ENCODE measurements around the gene RAB42. TPM values are rescaled to one million over a fixed set of nuclear protein-coding genes. Genes with fewer than 3 reads are reported as not detected.

The RAB42 gene
- total and polyA plus RNA-seq, 10 of the 15 experiments (the other 5 are each of a cell fraction or from before 2014, with no cell fraction given), result 0.16 to 4.5 (median 0.49) TPM

GRCh38 chr1:28592321-28593071 is 431 bp downstream of the RAB42 start (continued):
- TF ChIP-seq ZBTB33 (IDR thresholded peaks at IDR 0.05) (no peak), ZNF687 (IDR thresholded peaks at IDR 0.05) (peak; percentile 63; the same call in 1 of the 2 replicates), POLR2AphosphoS5 (IDR thresholded peaks at IDR 0.05; ENCODE audit: low read length) (no peak), EZH2 (IDR thresholded peaks at IDR 0.05; ENCODE audit: borderline replicate concordance, control insufficient read depth, low read depth, low read length) (no peak), BHLHE40 (IDR thresholded peaks at IDR 0.05; ENCODE audit: borderline replicate concordance in 1 of 2, low read depth in 2 of 2, low read length in 1 of 2) (peak in 1 of 2 experiments; percentile 40; a peak in 1 of 4 replicates), ZNF384 (IDR thresholded peaks at IDR 0.05; ENCODE audit: borderline replicate concordance, low read depth, low read length) (no peak), CREM (IDR thresholded peaks at IDR 0.05; ENCODE audit: low read depth) (no peak), ASH2L (IDR thresholded peaks at IDR 0.05; ENCODE audit: borderline replicate concordance, low read depth) (no peak), NKRF (conservative IDR thresholded peaks at IDR 0.05) (no peak; the same call in 1 of the 2 replicates), KAT2A (conservative IDR thresholded peaks at IDR 0.05; ENCODE audit: control insufficient read depth, low read depth, low read length) (no peak), IRF4 (IDR thresholded peaks at IDR 0.05; ENCODE audit: low read depth, low read length) (no peak), RUNX3 (IDR thresholded peaks at IDR 0.05; ENCODE audit: low read length) (no peak), SUZ12 (IDR thresholded peaks at IDR 0.05; ENCODE audit: unreplicated experiment) (no peak), PBX3 (IDR thresholded peaks at IDR 0.05; ENCODE audit: insufficient replicate concordance, low read depth, low read length) (no peak), ATF3 (IDR thresholded peaks at IDR 0.05; ENCODE audit: borderline replicate concordance, extremely low read depth, low read depth, low read length) (no peak)

Data from GM12878 (cell line).